Endothelial cell of umbilical vein (primary cell): ENCODE results near the gene SIGMAR1. TPM values are rescaled to one million over a fixed set of nuclear protein-coding genes. Genes with fewer than 3 reads are reported as not detected.
A peak's percentile ranks its signal among the peaks of the same experiment; 100 is the strongest.

Experiments used
- BruUV-seq: library from RNA; stranded (reverse); fragments of 400-500 nt; replicated peaks from 2 replicates; lab custom pipeline; 2021; lab: Mats Ljungman, UMichigan
- CTCF ChIA-PET: fragments of 300-600, 350-600 bp; sonication (Branson Sonifier 250); formaldehyde crosslinking; loops from one replicate; lab custom pipeline; 2021; ENCODE audit warnings: antibody characterized with exemption, inconsistent platforms; lab: Charles Lee
- POLR2A ChIA-PET: fragments of 300-600, 350-600 bp; sonication (Branson Sonifier 250); formaldehyde crosslinking; loops from one replicate; lab custom pipeline; 2021; ENCODE audit warnings: antibody characterized with exemption, inconsistent platforms; lab: Charles Lee
- DNase-seq: peaks from one replicate; pipeline ENCODE4 v3.0.0-alpha.2; 2011; ENCODE audit warnings: low read depth, low spot score
- FAIRE-seq: peaks from 2 replicates; lab custom pipeline; 2011; peaks lifted over from hg19 to GRCh38; lab: Jason Lieb, UNC
- H2AFZ ChIP-seq: 2 replicates; pipeline ENCODE4 v1.6.0; 2012; ENCODE audit warnings: low read depth, low read length, control low read depth, inconsistent platforms
- H3K27ac ChIP-seq: 2 replicates; pipeline ENCODE4 v1.5.1; 2011; ENCODE audit warnings: low read depth, mild to moderate bottlenecking, control low read depth, low read length, moderate library complexity; ENCODE audit not compliant: insufficient read depth
- H3K27me3 ChIP-seq, 2 experiments: 2 replicates each; pipeline versions ENCODE4 v1.6.0 to v1.6.1; 2011; ENCODE audit warnings: low read length in 2 of 2, mixed read lengths in 1 of 2; ENCODE audit not compliant: control insufficient read depth in 2 of 2, insufficient read depth in 2 of 2
- H3K36me3 ChIP-seq, 2 experiments: 2 replicates in 1 of 2; 3 replicates in 1 of 2; pipeline ENCODE4 v1.5.1; 2011; ENCODE audit warnings: low read length in 2 of 2, mild to moderate bottlenecking in 1 of 2, moderate library complexity in 1 of 2; ENCODE audit not compliant: control insufficient read depth in 2 of 2, insufficient read depth in 2 of 2; ENCODE audit errors: extremely low read depth in 1 of 2
- H3K4me1 ChIP-seq: 3 replicates; pipeline ENCODE4 v1.5.1; 2011; ENCODE audit warnings: mild to moderate bottlenecking, low read length; ENCODE audit not compliant: control insufficient read depth, insufficient read depth; ENCODE audit errors: extremely low read depth
- H3K4me2 ChIP-seq: 2 replicates; pipeline ENCODE4 v1.6.1; 2011; ENCODE audit warnings: low read length, control low read depth, mixed read lengths; ENCODE audit not compliant: insufficient read depth
- H3K4me3 ChIP-seq, 3 experiments: fragments of 200-600 bp in 1 of 3; sonication (generic), shearing (Covaris generic) in 1 of 3; replicated peaks in 1 of 3; 2 replicates each; pipeline ENCODE4 v1.5.1; 2011 to 2016; ENCODE audit warnings: control low read depth in 3 of 3, low read length in 3 of 3, mild to moderate bottlenecking in 2 of 3, inconsistent platforms in 1 of 3, low read depth in 1 of 3, moderate library complexity in 1 of 3; ENCODE audit not compliant: insufficient read depth in 1 of 3
- H3K79me2 ChIP-seq: 2 replicates; pipeline ENCODE4 v1.6.0; 2012; ENCODE audit warnings: low read length, inconsistent platforms; ENCODE audit not compliant: control insufficient read depth, insufficient read depth
- H3K9ac ChIP-seq: replicated peaks from 2 replicates; pipeline ENCODE3; 2011; ENCODE audit warnings: low read length, control low read depth; ENCODE audit not compliant: insufficient read depth; ENCODE audit errors: extremely low read depth
- H3K9me1 ChIP-seq: replicated peaks from 3 replicates; pipeline ENCODE4 v1.6.0; 2011; ENCODE audit warnings: mild to moderate bottlenecking, low read length; ENCODE audit not compliant: control insufficient read depth, insufficient read depth; ENCODE audit errors: extremely low read depth
- H3K9me3 ChIP-seq: replicated peaks from 2 replicates; pipeline ENCODE4 v1.5.1; 2012; ENCODE audit warnings: low read length, inconsistent platforms; ENCODE audit not compliant: control insufficient read depth, insufficient read depth
- H4K20me1 ChIP-seq: replicated peaks from 2 replicates; pipeline ENCODE3; 2011; ENCODE audit warnings: mild to moderate bottlenecking, low read length; ENCODE audit not compliant: control insufficient read depth, insufficient read depth; ENCODE audit errors: extremely low read depth
- EZH2 ChIP-seq: IDR thresholded peaks from 2 replicates; pipeline ENCODE4 v1.6.1; 2012; ENCODE audit warnings: borderline replicate concordance, low read depth, mild to moderate bottlenecking, moderate library complexity, low read length, inconsistent platforms; ENCODE audit not compliant: severe bottlenecking
- JUN ChIP-seq: IDR thresholded peaks from 2 replicates; pipeline ENCODE4 v1.6.1; 2011; ENCODE audit warnings: borderline replicate concordance, low read depth; ENCODE audit not compliant: insufficient read length, insufficient read depth
- MYC ChIP-seq: IDR thresholded peaks from one replicate; pipeline ENCODE4 v1.6.1; 2011; ENCODE audit warnings: mild to moderate bottlenecking, low read depth, low read length
- POLR2A ChIP-seq: IDR thresholded peaks from 2 replicates; pipeline ENCODE4 v1.6.1; 2012; ENCODE audit warnings: low read depth, mild to moderate bottlenecking, control low read depth, low read length
- POLR2AphosphoS5 ChIP-seq: IDR thresholded peaks from 2 replicates; pipeline ENCODE4 v1.6.1; 2012; ENCODE audit warnings: low read depth, mild to moderate bottlenecking, control low read depth, low read length, moderate library complexity; ENCODE audit not compliant: insufficient read depth
- dilution Hi-C: fragments of 300-500 bp; cut with MboI; formaldehyde crosslinking; loops from one replicate; pipeline ENCODE4 v1.15.0; 2019; ENCODE audit warnings: low sequenced_read_pairs; ENCODE audit not compliant: extremely low pct_ligation_motif_present
- intact Hi-C: fragments of 100-400 bp; cut with micrococcal nuclease; formaldehyde crosslinking; loops from one replicate; pipeline ENCODE4 v1.10.0; 2022
- polyA plus RNA-seq, 4 experiments: library from polyadenylated mRNA; depleted of rRNA in 3 of 4; stranded (reverse) in 3 of 4; unstranded in 1 of 4; fragments of >200 nt; gene quantifications; 2 replicates each; pipeline versions ENCODE4 v1.2.1 to v1.2.3, GENCODE V29; 2011 to 2012; ENCODE audit warnings: missing spikeins in 1 of 4
- total RNA-seq: library from RNA; stranded (reverse); gene quantifications from 2 replicates; pipeline ENCODE4 v1.2.3, GENCODE V29; 2021

Gene SIGMAR1
- total and polyA plus RNA-seq, 2 donors (not counting 3 experiments of a cell fraction or from before 2014, with no cell fraction given) = 78.4 to 81.2 TPM

GRCh38 chr9:34665381-34666250 is 28.0 kb upstream of the SIGMAR1 start:
- peak overlapping the region; percentile 74 for H3K4me2 ChIP-seq
- H3K9me1 ChIP-seq = no peaks in the 10 kb centered on the region
- ChIA-PET CTCF (interaction anchor here (0.7 to 2.3 kb wide), 13 partner anchors 9 to 234 kb away, joined by 3 to 15 read pairs (median 6); partner anchors contain the start of genes GALT, IL11RA, RPP25L and SIGMAR1), POLR2A (interaction anchor here (0.5 to 1.2 kb wide), 3 partner anchors 18 to 387 kb away, joined by 3 to 7 read pairs (median 3); partner anchors contain the start of genes GALT and SIGMAR1)
- H3K27me3 ChIP-seq = no peaks in the 10 kb centered on the region
- H3K9me3 ChIP-seq = no peaks in the 10 kb centered on the region
- H3K79me2 ChIP-seq = no peaks in the 10 kb centered on the region
- H3K9ac ChIP-seq = peak overlapping the region; percentile 76
- H3K4me3 ChIP-seq = peak overlapping the region; percentile 49 to 69 (median 64)
- FAIRE-seq (peak; percentile 94), DNase-seq (peak; percentile 79)
- TSS peak; percentile 70 for BruUV-seq
- no peaks in the 10 kb centered on the region for H4K20me1 ChIP-seq
- no peaks in the 10 kb centered on the region for H3K36me3 ChIP-seq
- peak overlapping the region; percentile 78 for H3K27ac ChIP-seq
- dilution Hi-C loops (no loop called here), intact Hi-C loops (loop anchor here (1.0 to 2.0 kb wide), 4 partner anchors 10 to 53 kb away; partner anchors contain the start of genes IL11RA, RPP25L and SIGMAR1)
- TF ChIP-seq POLR2AphosphoS5 = peak; percentile 32
- peak; percentile 71 for TF ChIP-seq POLR2A
- no peak for TF ChIP-seq JUN
- H3K4me1 ChIP-seq = peaks cover 5% of the 10 kb centered on the region
- peak overlapping the region; percentile 91 for H2AFZ ChIP-seq

- H3K27ac ChIP-seq = no peak overlapping the region
Measured at GRCh38 chr9:34665067-34665380, 27.4 kb upstream of the SIGMAR1 start.

More at GRCh38 chr9:34665067-34665380, 27.4 kb upstream of the SIGMAR1 start:
- Histone ChIP-seq H4K20me1 (no peaks in the 10 kb centered on the region), H3K4me3 (peak overlapping the region; percentile 17 to 49 (median 24)), H3K36me3 (no peaks in the 10 kb centered on the region), H3K9ac (no peak overlapping the region), H3K27me3 (no peaks in the 10 kb centered on the region), H3K4me2 (peak overlapping the region; percentile 63), H3K9me3 (no peaks in the 10 kb centered on the region), H2AFZ (peak overlapping the region; percentile 94), H3K9me1 (no peaks in the 10 kb centered on the region), H3K79me2 (no peaks in the 10 kb centered on the region), H3K4me1 (peaks cover 5% of the 10 kb centered on the region)
- dilution Hi-C loops = no loop called here
- BruUV-seq = no TSS peak
- no peak for FAIRE-seq
- ChIA-PET CTCF (interaction anchor here (0.7 to 2.3 kb wide), 13 partner anchors 9 to 235 kb away, joined by 3 to 15 read pairs (median 6); partner anchors contain the start of genes GALT, IL11RA, RPP25L and SIGMAR1), POLR2A (interaction anchor here (0.6 to 1.2 kb wide), 2 partner anchors 18 to 27 kb away, joined by 3 to 7 read pairs; partner anchors contain the start of genes GALT and SIGMAR1)
- intact Hi-C loops = loop anchor here (1.0 to 2.0 kb wide), 4 partner anchors 10 to 52 kb away; partner anchors contain the start of genes IL11RA, RPP25L and SIGMAR1
- no peak for DNase-seq
- TF ChIP-seq EZH2 (no peak), POLR2AphosphoS5 (peak; percentile 25), POLR2A (no peak), MYC (no peak)
